HepG2 (cell line): ENCODE results near the gene CARHSP1. TPM values are rescaled to one million over a fixed set of nuclear protein-coding genes. Genes with fewer than 3 reads are reported as not detected.
"Not testable (repeated sequence)": the region's sequence is repeated elsewhere in the genome, so short reads cannot be mapped to it uniquely, and the experiment has no call there.

Source experiments
- ATAC-seq: fragments of 200-7000 bp; cut with Tn5 transposase; 3 replicates; pipeline ENCODE4 v1.9.1; 2020; ENCODE audit warnings: mild to moderate bottlenecking, moderate library complexity
- BruUV-seq: library from RNA; stranded (reverse); fragments of 400-500 nt; replicated peaks from 2 replicates; lab custom pipeline; 2021; lab: Mats Ljungman, UMichigan
- CTCF ChIA-PET: fragments of 300-600 bp; formaldehyde crosslinking; extraction: SDS; loops from one replicate; lab custom pipeline; 2021; ENCODE audit warnings: low total read pairs, inconsistent platforms, low intra/inter-chr PET ratio; lab: Yijun Ruan, JAX
- POLR2A ChIA-PET: fragments of 350-600 bp; sonication (Branson Sonifier 250); formaldehyde crosslinking; loops from one replicate; lab custom pipeline; 2020; ENCODE audit warnings: antibody characterized with exemption, inconsistent platforms; lab: Yijun Ruan, JAX
- DNase-seq: peaks from one replicate; pipeline ENCODE4 v3.0.0-alpha.2; 2015; ENCODE audit warnings: low spot score
- FAIRE-seq: peaks from 3 replicates; lab custom pipeline; 2011; peaks lifted over from hg19 to GRCh38; lab: Jason Lieb, UNC
- H2AFZ ChIP-seq: one replicate; pipeline ENCODE4 v1.6.1; 2011; ENCODE audit warnings: low read length, inconsistent platforms
- H3K27ac ChIP-seq: fragments of 300-600 bp; 3 replicates; pipeline ENCODE4 v1.8.0; 2011; ENCODE audit warnings: mixed run types, mild to moderate bottlenecking, mixed read lengths, low read length, inconsistent platforms; ENCODE audit not compliant: insufficient read depth; ENCODE audit errors: extremely low read length
- H3K27me3 ChIP-seq, 2 experiments: fragments of 200-600 bp in 1 of 2; 2 replicates in 1 of 2; 3 replicates in 1 of 2; pipeline versions ENCODE4 v1.6.0 to v1.8.0; 2011; ENCODE audit warnings: low read length in 2 of 2, mild to moderate bottlenecking in 2 of 2, moderate library complexity in 2 of 2, inconsistent platforms in 1 of 2; ENCODE audit not compliant: insufficient read depth in 2 of 2, control insufficient read depth in 1 of 2
- H3K36me3 ChIP-seq, 2 experiments: fragments of 200-600 bp in 1 of 2; replicated peaks in 1 of 2; 2 replicates in 1 of 2; 3 replicates in 1 of 2; pipeline versions ENCODE4 v1.5.1 to v1.8.0; 2011; ENCODE audit warnings: low read length in 2 of 2, inconsistent platforms in 1 of 2; ENCODE audit not compliant: insufficient read depth in 2 of 2, control insufficient read depth in 1 of 2
- H3K4me1 ChIP-seq: 2 replicates; pipeline ENCODE4 v1.5.1; 2012; ENCODE audit warnings: low read length, inconsistent platforms; ENCODE audit not compliant: insufficient read depth
- H3K4me2 ChIP-seq: 2 replicates; pipeline ENCODE4 v1.6.0; 2011; ENCODE audit warnings: low read depth, low read length, inconsistent platforms
- H3K4me3 ChIP-seq, 3 experiments: fragments of 200-600 bp in 1 of 3; sonication (generic), shearing (Covaris generic) in 1 of 3; replicated peaks in 1 of 3; 2 replicates each; pipeline ENCODE4 v1.5.1; 2011 to 2016; ENCODE audit warnings: low read length in 3 of 3, inconsistent platforms in 2 of 3, low read depth in 2 of 3, mild to moderate bottlenecking in 2 of 3, control low read depth in 1 of 3, mixed read lengths in 1 of 3; ENCODE audit not compliant: insufficient read depth in 1 of 3
- H3K79me2 ChIP-seq: one replicate; pipeline ENCODE4 v1.6.1; 2011; ENCODE audit warnings: low read length, inconsistent platforms; ENCODE audit not compliant: insufficient read depth
- H3K9ac ChIP-seq: 2 replicates; pipeline ENCODE4 v1.6.0; 2011; ENCODE audit warnings: mild to moderate bottlenecking, low read depth, low read length, inconsistent platforms; ENCODE audit not compliant: insufficient read depth
- H3K9me3 ChIP-seq: 2 replicates; pipeline ENCODE4 v1.5.1; 2012; ENCODE audit warnings: mild to moderate bottlenecking, low read length
- H4K20me1 ChIP-seq: 2 replicates; pipeline ENCODE4 v1.6.0; 2011; ENCODE audit warnings: inconsistent platforms, mild to moderate bottlenecking, low read length, moderate library complexity; ENCODE audit not compliant: insufficient read depth
- ZNF121 ChIP-seq: sonication (generic); formaldehyde crosslinking; IDR thresholded peaks from 2 replicates; pipeline ENCODE4 v1.5.0; 2020; ENCODE audit warnings: mild to moderate bottlenecking, missing genetic modification reagents
- ZNF33A ChIP-seq: sonication (generic); formaldehyde crosslinking; IDR thresholded peaks from 2 replicates; pipeline ENCODE4 v1.5.1; 2020; ENCODE audit warnings: missing genetic modification reagents, mild to moderate bottlenecking, moderate library complexity, borderline replicate concordance
- WGBS: methylation state at CpG from one replicate; pipeline ENCODE4 v1.1.6; 2017; ENCODE audit warnings: low lambda C conversion rate; 5-methylcytosine and 5-hydroxymethylcytosine counted together
- in situ Hi-C: cut with HindIII; loops from 2 replicates; pipeline ENCODE4 v1.10.0; 2017; ENCODE audit warnings: low pct_unique_long_range_greater_than_20kb; ENCODE audit not compliant: extremely low pct_ligation_motif_present
- intact Hi-C: fragments of 100-400 bp; cut with micrococcal nuclease; formaldehyde crosslinking; loops from one replicate; pipeline ENCODE4 v1.10.0; 2022; ENCODE audit not compliant: unreplicated experiment
- polyA plus RNA-seq, 8 experiments: library from polyadenylated mRNA; depleted of rRNA in 3 of 8; stranded (reverse) in 7 of 8; unstranded in 1 of 8; fragments of >200 nt; fragmentation: Illumina TruSeq in 4 of 8; extraction: Trizol in 4 of 8; gene quantifications; 2 replicates each; pipeline versions ENCODE4 v1.2.1 to v1.2.3, GENCODE V29; 2011 to 2016; ENCODE audit warnings: low read depth in 4 of 8, missing spikeins in 1 of 8, mixed read lengths in 1 of 8; ENCODE audit not compliant: insufficient read depth in 1 of 8
- total RNA-seq, 5 experiments: library from RNA; depleted of rRNA; stranded (reverse); fragments of >200 nt; fragmentation: Illumina TruSeq; extraction: Trizol; gene quantifications; 2 replicates each; pipeline ENCODE4 v1.2.3, GENCODE V29; 2016; ENCODE audit warnings: low read depth in 1 of 5

Gene CARHSP1
- total and polyA plus RNA-seq, 2 of the 13 experiments (the other 11 are each of a cell fraction or from before 2014, with no cell fraction given), result 173 to 345 TPM

GRCh38 chr16:8845699-8846298 lies 23.0 kb downstream of the CARHSP1 start:
- no peak for ATAC-seq
- H4K20me1 ChIP-seq, result peaks cover 64% of the 10 kb centered on the region
- TF ChIP-seq ZNF121 (CRISPR knock-in tag) (peak; percentile 92), ZNF33A (no peak)
- intact Hi-C loops (no loop called here), in situ Hi-C loops (no loop called here)
- FAIRE-seq, result no peak
- H3K36me3 ChIP-seq, result peaks cover 31 to 50% of the 10 kb centered on the region in 2 experiments
- H3K79me2 ChIP-seq, result peaks cover 30% of the 10 kb centered on the region
- ChIA-PET POLR2A (no interaction called here), CTCF (no interaction called here)
- no peak overlapping the region for H3K4me2 ChIP-seq
- H3K27ac ChIP-seq, result no peak overlapping the region
- no peak overlapping the region for H2AFZ ChIP-seq
- no peaks in the 10 kb centered on the region for H3K9me3 ChIP-seq
- H3K4me1 ChIP-seq, result peaks cover 21% of the 10 kb centered on the region
- H3K4me3 ChIP-seq, result no peak overlapping the region
- WGBS, result 97% methylated on average over 7 of the region's 7 CpGs
- BruUV-seq, result no TSS peak
- no peak for DNase-seq
- H3K27me3 ChIP-seq, result no peaks in the 10 kb centered on the region
- no peak overlapping the region for H3K9ac ChIP-seq

- CTCF ChIA-PET, intact Hi-C loops, H2AFZ ChIP-seq, H3K27me3 ChIP-seq, BruUV-seq, POLR2A ChIA-PET, H3K9me3 ChIP-seq, H3K9ac ChIP-seq, H3K27ac ChIP-seq, H3K4me2 ChIP-seq, H3K4me1 ChIP-seq, H3K4me3 ChIP-seq, ATAC-seq, FAIRE-seq, in situ Hi-C loops, DNase-seq: not testable (repeated sequence)
- Histone ChIP-seq H4K20me1 (peaks cover 45% of the 10 kb centered on the region), H3K79me2 (peaks cover 46% of the 10 kb centered on the region), H3K36me3 (peaks cover 17 to 25% of the 10 kb centered on the region in 2 experiments)
- WGBS, result 99% methylated on average over 12 of the region's 12 CpGs
Measured at GRCh38 chr16:8843296-8843695, 25.5 kb downstream of the CARHSP1 start.
